ENCODE results near the gene MYD88.
A peak's percentile ranks its signal among the peaks of the same experiment; 100 is the strongest.
"Not testable (repeated sequence)": the region's sequence is repeated elsewhere in the genome, so short reads cannot be mapped to it uniquely, and the experiment has no call there.

Gene MYD88

GRCh38 chr3:38146504-38146903 lies 8.0 kb downstream of the MYD88 start:
- DNase-seq = no peak

DNA sequence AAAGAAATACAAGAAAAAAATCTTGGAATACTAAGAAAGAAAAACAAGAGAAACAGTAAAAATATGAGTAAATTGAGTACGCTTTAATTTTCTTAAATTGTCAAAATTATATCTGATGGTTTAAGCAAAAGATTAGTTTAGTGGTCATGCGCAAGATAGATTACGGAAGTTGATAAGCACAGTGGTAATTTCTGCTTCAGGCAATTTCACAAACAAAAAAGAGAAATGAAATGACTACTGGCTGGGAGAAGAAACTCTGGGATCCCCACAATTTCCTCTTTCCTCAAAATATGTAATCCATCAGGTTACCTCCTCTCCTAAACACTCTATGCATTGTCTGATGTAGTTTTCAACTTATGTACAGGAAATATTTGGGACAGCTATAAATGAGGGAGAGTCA lies 9.0 kb downstream of the MYD88 start:
- no peak for DNase-seq

- no peak for DNase-seq
Observed at GRCh38 chr3:38148311-38148882, 9.9 kb downstream of the MYD88 start.

DNA sequence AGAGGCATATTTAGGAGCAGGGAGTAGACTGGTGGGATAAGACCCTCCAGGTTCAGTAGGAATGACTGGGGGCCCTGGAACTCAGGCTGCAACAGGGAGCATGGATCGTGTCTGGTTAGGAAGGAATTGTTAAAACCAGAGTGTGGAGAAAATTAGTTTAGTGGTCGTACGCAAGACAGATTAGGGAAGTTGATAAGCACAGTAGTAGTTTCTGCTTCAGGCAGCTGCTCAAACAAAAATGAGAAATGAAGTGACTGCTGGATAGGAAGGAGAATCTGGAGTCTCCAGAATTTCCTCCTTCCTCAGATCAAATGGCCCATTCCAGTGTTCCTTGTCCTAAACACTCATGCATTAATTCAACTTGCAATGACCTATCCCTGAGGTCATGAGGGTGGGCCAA lies 11.2 kb downstream of the MYD88 start:
- no peak for DNase-seq

DNA sequence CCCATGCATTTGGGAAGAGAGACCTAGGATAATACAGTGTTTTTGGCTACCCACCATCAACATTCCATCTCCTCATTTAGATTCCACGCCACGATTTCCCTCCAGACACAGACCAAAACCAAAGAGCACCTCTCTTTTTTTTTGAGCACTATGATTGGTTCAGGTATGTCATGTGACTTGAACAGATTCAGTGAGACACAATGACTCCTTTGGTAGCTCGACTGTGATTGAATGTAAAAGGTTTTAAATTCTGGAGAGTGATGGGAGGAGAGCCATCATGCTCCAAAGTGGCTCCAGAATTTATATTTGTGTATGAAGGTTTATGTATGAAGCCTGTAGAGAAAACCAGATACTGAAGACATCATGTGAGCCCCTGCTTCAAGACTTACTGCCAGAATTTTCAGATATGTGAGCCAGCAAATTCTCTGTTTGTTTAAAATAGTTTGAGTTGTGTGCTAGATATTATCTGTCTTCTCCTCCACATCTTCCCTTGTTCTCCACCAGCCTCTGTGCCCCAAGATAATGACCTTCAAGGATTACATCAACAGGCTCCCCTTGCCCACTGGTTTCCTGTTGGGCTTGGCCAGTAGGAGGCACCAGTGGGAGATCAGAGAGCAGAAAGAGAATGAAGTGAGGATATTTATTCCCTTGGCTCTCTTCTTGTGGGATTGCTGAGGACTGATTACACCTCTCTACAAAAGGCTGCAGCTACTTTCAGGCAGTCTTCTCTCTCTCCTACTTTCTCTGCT lies 12.5 kb downstream of the MYD88 start:
- DNase-seq = no peak

GRCh38 chr3:38151667-38152265 lies 13.3 kb downstream of the MYD88 start:
- no peak for DNase-seq

GRCh38 chr3:38152609-38153008 lies 14.1 kb downstream of the MYD88 start:
- DNase-seq = no peak

GRCh38 chr3:38153221-38153620 lies 14.8 kb downstream of the MYD88 start:
- DNase-seq = no peak

GRCh38 chr3:38154033-38154494 lies 15.6 kb downstream of the MYD88 start:
- no peak for DNase-seq

DNA sequence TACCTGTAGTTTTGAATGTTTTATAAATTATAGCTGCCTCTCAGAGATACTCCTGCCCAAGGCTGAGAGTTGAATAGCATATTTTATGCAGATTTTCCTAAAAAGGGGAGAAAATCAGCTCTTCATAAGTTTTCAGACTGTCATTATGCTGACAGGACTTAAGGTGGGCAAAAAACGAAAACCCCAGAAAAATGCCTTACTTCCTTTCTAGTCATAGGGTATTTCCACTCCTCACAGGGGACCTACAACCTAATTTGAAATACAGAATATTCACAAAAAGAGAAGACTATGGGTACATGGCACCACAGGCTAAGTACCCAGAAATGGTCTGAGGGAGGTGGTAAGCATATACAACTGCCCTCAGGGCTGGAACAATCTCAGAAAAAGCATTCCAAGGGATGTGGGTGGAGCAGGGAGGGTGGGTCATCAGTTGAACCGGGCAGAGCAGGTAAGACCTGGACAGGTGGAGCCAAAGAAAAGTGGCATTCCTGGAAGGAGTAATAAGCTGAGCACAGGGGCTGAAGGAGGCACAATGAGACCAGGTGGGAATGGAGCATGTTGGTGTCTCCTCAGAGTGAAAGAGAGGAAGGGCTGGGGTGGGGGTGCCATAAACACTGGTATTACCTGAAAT lies 16.3 kb downstream of the MYD88 start:
- DNase-seq = no peak

DNA sequence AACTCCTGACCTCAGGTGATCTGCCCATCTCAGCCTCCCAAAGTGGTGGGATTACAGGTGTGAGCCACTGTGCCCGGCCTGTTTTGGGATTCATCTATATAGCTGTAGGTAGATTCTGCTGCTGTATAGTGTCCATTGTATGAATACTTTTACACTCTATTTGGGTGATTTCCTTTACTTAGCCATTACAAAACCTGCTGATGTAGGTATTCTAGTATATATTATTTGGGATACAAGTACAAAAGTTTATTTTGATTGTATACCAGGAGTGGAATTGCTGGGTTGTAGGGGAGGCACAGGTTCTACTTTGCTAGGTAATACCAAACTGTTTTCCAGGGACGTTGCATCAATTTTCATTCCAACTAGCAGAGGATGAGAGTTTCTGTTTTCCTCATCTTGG lies 17.4 kb downstream of the MYD88 start:
- DNase-seq = no peak

DNA sequence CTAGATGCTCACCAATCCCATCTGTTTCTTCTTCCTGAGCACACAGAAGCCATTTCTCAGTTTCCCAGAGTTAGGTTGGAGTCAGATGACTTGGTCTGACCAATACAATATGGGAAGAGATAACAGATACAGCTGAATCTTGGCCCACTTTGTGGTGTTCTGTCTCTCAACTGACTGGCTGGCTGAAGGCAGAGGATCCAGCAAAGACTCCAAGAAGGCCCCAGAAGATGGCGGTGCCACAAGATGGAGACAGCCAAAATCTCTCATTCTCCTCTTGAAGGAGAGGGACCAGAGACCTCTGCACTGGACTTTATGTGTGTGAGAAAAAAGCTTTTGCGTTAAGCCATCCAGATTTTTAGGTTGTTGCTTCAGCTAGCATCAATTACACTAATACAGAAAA lies 18.7 kb downstream of the MYD88 start:
- no peak for DNase-seq

DNA sequence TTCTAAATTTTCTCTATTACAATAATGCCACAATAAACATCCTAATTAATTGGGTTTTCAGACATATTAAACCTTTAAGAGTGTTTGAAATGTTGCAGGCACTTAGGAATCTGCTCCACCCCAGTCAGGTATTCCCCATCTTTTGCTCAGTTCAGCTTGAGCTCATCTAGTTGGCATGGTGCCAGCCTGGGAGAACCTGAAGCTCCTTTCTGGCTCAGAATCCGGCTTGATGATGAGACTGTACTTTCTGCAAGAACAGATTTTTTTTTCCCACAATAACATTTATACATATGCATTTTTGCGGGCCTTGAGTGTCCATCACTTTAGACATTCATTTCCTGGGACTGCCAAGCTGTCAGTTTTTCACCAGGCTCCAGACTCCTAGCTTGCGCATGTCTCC lies 19.1 kb downstream of the MYD88 start:
- no peak for DNase-seq

GRCh38 chr3:38158472-38158871 lies 20.0 kb downstream of the MYD88 start:
- DNase-seq = no peak

DNA sequence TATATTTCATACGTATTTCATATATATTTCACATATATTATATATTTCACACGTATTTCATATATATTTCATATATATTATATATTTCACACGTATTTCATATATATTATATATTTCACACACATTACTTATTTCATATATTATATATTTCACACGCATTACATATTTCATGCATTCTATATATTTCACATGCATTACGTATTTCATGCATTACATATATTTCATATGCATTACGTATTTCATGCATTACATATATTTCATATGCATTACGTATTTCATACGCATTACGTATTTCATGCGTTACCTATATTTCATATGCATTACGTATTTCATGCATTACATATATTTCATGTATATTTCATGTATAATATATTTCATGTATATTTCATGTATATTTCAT lies 22.2 kb downstream of the MYD88 start:
- DNase-seq = not testable (repeated sequence)

- no peak for DNase-seq
Observed at GRCh38 chr3:38163117-38163840, 24.8 kb downstream of the MYD88 start.

DNA sequence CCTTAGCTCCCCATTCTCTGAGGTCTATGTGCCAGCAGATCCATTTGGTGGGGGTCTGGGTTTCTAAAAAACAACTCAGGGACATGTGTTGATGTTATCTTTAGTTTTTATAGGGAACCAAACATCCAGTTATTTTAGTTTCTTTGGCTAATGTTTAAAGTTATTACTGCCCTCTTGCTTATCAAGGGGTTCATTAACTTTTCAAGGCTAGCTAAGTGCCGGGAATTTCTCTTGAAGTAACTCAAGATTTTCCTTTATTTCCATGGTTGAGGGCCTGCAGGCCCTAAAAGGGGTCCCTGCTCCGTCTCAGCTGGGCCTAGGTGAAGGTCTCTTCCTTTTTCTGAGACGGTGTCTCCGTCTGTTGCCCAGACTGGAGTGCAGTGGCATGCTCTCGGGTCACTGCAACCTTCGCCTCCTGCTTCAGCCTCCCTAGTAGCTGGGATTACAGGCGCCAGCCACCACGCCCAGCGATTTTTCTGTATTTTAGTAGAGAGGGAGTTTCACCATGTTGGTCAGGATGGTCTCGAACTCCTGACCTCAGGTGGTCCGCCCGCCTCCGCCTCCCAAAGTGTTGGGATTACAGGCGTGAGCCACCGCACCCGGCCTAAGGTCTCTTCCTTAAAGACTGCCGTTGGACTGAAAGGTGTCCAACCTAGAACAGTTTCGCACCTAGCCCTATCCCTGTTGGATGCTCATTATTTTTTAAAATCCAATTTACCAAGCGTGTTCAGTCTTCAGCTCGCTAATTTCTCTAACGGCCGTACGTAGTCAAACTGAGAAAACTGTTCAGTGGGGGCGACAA lies 25.6 kb downstream of the MYD88 start:
- no peak for DNase-seq

DNA sequence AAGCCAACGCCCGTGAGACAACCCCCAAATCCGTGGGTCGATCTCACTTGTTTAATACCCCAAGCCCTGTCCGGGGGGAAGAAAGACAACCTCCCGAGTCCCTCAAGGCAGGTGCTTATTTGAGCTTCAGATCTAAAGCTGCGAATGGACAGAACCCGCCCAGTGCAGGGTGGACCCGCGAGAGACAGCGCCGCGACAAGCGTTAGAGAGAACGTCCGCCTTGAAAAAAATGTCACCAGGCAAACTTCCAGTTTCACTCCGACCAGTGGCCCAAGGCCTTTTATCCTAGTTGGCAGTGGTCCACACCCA lies 26.1 kb downstream of the MYD88 start:
- no peak for DNase-seq

DNA sequence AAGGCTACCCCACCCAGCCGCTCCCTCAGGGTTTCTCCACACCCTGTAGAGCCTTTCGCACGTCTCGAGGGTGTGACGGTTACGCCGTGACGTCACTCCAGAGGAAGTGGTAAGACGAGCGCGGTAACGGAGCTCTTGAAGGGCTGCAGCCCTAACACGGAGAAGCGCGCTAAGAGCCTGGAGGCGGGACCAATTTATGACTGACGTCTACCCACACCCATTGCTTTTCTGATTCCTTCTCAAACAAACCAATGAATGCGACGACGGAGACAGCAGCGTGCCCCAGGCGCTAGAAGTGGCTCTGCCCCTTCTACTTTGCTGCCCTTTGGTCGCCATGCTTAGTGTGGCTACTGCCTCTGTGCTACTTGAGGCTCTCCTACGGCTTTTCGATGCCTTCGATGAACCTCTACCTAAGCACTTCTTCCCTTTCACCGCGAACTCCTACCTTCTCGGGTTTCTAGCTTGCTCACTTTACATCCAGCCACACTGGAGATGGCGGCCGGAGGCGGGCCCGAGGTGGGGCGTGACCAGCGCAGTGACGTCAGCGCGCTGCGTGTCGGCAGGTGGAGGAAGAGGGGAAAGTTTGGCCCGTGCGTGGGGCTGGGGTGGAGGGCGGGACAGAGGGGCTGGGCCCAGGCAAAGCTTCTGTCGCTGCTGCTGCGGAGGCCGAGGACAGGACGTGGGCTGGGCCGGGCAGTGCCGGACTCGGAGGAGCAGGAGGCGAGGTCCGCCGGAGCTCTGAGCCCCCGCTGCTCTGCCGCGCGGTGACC lies 26.7 kb downstream of the MYD88 start, which contains the start of gene OXSR1:
Gene OXSR1 (plus strand): TSS at position 586 of the 770 bp plus-strand sequence. CDS start 340 bp downstream, outside the sequence.
- DNase-seq = peak; percentile 62

- DNase-seq = no peak
Observed at GRCh38 chr3:38165722-38166387, 27.4 kb downstream of the MYD88 start.

DNA sequence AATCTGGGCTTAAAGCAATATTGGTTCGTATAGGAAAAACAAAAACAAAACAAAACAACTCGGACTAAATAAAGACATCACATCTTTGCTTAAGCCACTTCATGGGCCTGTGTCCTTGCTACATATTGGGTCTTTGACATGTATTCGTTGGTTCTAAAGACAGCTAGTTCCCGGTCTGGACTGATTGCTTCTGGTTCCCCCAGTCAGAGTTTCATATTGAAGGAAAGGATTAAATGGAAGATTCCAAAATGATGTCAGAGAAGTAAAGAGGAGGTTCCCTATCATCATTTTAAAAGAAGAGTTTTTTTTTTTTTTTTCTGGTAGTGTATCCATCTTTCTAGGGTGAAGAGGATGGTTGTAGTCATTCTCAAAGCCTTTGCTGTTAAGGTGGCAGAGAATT lies 29.1 kb downstream of the MYD88 start:
- DNase-seq = no peak

Data from cortex of kidney (tissue), 1 donor.